Measurements from ENCODE around the gene EHF.
"Not testable (repeated sequence)": the region's sequence is repeated elsewhere in the genome, so short reads cannot be mapped to it uniquely, and the experiment has no call there.

EHF gene

DNA sequence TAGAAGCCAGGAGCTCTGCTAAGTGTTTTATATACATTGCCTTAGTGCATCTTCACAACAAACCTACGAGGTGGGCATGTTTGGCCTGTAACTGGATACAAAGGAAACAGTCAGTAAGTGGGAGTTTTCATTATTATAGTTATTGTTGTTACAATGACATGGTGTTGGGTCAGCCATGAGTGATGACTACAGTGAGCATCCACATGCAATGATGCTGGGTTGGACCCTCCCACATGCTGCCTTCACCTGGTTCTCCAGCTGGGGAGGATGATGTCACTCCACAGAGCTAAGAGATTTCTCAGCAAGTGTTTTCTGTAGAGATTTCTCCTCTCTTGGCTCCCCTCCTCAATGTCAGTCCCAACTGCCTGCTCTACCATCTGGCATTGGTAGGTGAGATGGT is 59.3 kb downstream of the EHF start:
- TF ChIP-seq, protein P1, sequence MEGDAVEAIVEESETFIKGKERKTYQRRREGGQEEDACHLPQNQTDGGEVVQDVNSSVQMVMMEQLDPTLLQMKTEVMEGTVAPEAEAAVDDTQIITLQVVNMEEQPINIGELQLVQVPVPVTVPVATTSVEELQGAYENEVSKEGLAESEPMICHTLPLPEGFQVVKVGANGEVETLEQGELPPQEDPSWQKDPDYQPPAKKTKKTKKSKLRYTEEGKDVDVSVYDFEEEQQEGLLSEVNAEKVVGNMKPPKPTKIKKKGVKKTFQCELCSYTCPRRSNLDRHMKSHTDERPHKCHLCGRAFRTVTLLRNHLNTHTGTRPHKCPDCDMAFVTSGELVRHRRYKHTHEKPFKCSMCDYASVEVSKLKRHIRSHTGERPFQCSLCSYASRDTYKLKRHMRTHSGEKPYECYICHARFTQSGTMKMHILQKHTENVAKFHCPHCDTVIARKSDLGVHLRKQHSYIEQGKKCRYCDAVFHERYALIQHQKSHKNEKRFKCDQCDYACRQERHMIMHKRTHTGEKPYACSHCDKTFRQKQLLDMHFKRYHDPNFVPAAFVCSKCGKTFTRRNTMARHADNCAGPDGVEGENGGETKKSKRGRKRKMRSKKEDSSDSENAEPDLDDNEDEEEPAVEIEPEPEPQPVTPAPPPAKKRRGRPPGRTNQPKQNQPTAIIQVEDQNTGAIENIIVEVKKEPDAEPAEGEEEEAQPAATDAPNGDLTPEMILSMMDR (IDR thresholded peaks at IDR 0.05; ENCODE audit: low read depth, low read length), result no peak
- Histone ChIP-seq H3K27me3 (no peaks in the 10 kb centered on the region), H3K36me3 (no peaks in the 10 kb centered on the region), H3K9me3 (no peaks in the 10 kb centered on the region), H3K4me1 (no peaks in the 10 kb centered on the region), H3K4me3 (ENCODE audit: low read depth, low read length) (no peak overlapping the region)
- DNase-seq, result no peak

DNA sequence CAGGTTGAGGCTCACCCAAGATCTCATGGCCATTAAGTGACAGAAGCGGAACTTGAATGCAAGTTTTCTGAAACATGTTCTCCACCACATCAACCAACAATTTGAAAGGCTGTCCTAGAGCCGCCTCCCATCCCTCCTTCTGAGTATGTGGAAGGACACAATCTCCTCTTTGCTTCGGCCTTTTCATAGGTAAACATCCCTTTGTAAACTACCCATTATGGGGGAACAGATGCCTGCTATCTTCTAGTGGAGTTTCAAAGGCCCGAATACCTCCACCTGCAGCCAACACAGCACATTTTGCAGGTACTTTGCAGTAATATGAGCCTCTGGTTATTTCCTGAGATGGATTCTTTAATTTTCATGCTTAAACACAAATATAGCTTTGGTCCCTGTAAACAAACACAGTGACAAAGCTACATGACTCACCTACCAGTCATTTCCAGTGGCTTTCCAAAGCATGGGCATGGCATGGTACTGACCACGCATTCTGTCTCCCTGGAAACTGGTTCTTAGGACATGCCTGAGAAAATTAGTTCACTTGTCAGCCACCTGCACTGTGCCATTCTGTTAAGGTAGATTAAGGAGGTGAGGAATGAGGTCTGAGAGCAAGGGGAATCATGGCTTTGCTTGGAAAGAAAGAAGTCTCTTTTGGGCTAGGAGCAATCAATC is 60.2 kb downstream of the EHF start:
- DNase-seq, result no peak
- Histone ChIP-seq H3K27me3 (no peaks in the 10 kb centered on the region), H3K4me3 (ENCODE audit: low read depth, low read length) (no peak overlapping the region), H3K36me3 (no peaks in the 10 kb centered on the region), H3K4me1 (no peaks in the 10 kb centered on the region), H3K9me3 (no peaks in the 10 kb centered on the region)
- TF ChIP-seq, protein P1 (IDR thresholded peaks at IDR 0.05; ENCODE audit: low read depth, low read length), result no peak

DNA sequence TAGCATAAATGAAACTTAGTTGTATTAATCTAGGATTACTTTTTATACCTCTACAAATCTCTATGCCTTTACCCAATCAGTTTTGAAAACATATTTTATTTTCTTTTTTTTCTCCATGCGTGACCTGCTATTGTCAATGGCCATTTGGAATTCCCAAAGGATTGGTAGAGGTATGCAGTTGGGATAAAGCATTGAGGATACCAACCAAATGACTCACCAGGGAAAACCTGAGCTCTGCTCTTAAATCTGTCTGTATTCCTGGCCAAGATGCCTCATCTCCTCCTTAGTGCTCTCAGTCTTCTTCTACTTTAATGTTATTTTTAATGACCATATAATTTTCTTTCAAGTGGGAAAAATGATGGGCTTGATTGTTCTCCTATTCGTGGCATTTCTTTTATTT is 61.9 kb downstream of the EHF start:
- TF ChIP-seq, protein P1 (IDR thresholded peaks at IDR 0.05; ENCODE audit: low read depth, low read length), result no peak
- no peaks in the 10 kb centered on the region for H3K27me3 ChIP-seq
- no peaks in the 10 kb centered on the region for H3K36me3 ChIP-seq
- DNase-seq, result no peak
- no peak overlapping the region for H3K4me3 ChIP-seq (ENCODE audit: low read depth, low read length)
- H3K4me1 ChIP-seq, result no peaks in the 10 kb centered on the region
- H3K9me3 ChIP-seq, result no peaks in the 10 kb centered on the region

DNA sequence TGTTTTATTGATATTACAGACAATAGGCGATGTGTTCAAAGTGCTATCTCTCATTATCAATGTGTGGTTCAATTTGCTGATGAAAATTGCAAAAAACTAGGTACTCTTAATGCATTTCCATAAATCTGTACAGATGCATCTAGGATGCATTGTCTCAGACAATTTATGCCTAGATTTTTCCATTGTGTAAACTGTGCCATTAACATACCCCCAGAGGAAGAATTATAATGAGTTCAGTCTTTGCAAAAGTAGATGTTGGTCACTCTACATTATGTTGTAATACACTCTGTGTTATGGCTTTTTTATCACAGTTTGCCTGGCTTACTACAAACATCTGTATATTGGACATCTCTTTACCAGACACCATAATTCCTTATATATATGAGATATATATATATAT is 62.5 kb downstream of the EHF start:
- no peak for DNase-seq
- no peaks in the 10 kb centered on the region for H3K27me3 ChIP-seq
- H3K4me1 ChIP-seq, result no peaks in the 10 kb centered on the region
- H3K4me3 ChIP-seq (ENCODE audit: low read depth, low read length), result no peak overlapping the region
- no peaks in the 10 kb centered on the region for H3K36me3 ChIP-seq
- TF ChIP-seq, protein P1 (IDR thresholded peaks at IDR 0.05; ENCODE audit: low read depth, low read length), result no peak
- H3K9me3 ChIP-seq, result no peaks in the 10 kb centered on the region

DNA sequence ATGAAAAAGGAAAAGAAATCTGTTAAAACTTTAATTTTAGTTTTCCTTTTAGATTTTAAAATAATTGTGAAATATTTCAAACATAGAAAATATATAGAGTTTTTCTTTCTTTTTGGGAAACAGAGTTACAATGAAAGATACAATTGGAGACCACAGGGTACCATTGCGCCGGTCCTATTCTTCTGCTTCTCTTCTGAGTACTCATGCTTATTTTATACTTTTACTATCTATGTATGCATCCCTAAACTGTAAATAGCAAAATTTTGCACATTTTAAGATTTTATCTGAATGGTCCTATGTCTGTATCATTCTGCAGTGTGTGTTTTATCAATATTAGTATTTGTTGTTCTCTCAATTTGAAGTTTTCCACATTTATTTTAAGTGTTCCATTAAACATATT is 65.0 kb downstream of the EHF start:
- Histone ChIP-seq H3K4me3 (ENCODE audit: low read depth, low read length) (no peak overlapping the region), H3K27me3 (no peaks in the 10 kb centered on the region), H3K9me3 (no peaks in the 10 kb centered on the region), H3K36me3 (no peaks in the 10 kb centered on the region), H3K4me1 (no peaks in the 10 kb centered on the region)
- no peak for DNase-seq
- TF ChIP-seq, protein P1 (IDR thresholded peaks at IDR 0.05; ENCODE audit: low read depth, low read length), result no peak

DNA sequence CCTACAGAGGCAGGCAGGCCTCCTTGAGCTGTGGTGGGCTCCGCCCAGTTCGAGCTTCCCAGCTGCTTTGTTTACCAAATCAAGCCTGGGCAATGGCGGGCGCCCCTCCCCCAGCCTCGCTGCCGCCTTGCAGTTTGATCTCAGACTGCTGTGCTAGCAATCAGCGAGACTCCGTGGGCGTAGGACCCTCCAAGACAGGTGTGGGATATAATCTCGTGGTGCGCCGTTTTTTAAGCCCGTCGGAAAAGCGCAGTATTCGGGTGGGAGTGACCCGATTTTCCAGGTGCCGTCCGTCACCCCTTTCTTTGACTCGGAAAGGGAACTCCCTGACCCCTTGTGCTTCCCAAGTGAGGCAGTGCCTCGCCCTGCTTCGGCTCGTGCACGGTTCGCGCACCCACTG is 71.4 kb downstream of the EHF start:
- H3K4me3 ChIP-seq (ENCODE audit: low read depth, low read length); DNase-seq; H3K4me1 ChIP-seq; H3K9me3 ChIP-seq; H3K27me3 ChIP-seq; H3K36me3 ChIP-seq: not testable (repeated sequence)

DNA sequence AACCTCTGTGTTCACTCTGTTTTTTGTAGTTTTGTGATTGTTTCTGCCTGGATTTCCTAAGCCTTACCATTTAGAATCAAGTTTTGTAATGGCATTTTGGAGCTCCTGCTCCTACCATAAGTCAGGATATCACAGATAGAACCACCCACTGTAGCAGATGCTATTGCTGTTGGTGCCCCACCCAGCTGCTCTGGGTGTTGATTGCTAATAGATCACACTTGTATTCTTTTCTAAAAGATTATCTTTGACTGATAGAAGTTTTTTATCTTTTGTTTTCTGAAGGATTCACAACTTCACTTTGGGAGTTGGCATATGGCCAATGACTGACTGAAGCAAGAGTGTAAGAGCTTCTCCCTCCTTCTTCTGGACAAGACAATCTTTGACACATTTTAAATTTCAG is 76.0 kb downstream of the EHF start:
- no peak for DNase-seq
- Histone ChIP-seq H3K4me1 (no peaks in the 10 kb centered on the region), H3K27me3 (no peaks in the 10 kb centered on the region), H3K4me3 (ENCODE audit: low read depth, low read length) (no peak overlapping the region), H3K36me3 (no peaks in the 10 kb centered on the region), H3K9me3 (no peaks in the 10 kb centered on the region)
- TF ChIP-seq, protein P1 (IDR thresholded peaks at IDR 0.05; ENCODE audit: low read depth, low read length), result no peak
